ENCODE results near the gene SNORC.

DNA sequence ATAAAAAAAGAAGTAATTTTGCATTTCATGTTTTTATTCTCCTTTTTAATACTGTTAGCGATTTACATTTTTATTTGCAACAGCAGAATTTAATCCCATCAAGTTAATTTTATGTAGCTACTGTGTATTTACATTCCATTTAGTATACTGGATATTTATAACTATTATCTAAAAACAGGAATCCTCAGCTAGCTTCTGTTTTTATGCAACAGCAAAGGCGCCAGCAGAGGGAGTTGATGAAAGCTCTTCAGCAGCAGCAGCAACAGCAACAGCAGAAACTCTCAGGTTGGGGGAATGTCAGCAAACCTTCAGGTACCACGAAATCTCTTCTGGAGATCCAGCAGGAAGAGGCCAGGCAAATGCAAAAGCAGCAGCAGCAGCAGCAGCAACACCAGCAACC is 26.2 kb upstream of the SNORC start:
- no peak for TF ChIP-seq POLR2A (IDR thresholded peaks at IDR 0.05; ENCODE audit: low read depth, low read length)
- TF ChIP-seq, protein P1, sequence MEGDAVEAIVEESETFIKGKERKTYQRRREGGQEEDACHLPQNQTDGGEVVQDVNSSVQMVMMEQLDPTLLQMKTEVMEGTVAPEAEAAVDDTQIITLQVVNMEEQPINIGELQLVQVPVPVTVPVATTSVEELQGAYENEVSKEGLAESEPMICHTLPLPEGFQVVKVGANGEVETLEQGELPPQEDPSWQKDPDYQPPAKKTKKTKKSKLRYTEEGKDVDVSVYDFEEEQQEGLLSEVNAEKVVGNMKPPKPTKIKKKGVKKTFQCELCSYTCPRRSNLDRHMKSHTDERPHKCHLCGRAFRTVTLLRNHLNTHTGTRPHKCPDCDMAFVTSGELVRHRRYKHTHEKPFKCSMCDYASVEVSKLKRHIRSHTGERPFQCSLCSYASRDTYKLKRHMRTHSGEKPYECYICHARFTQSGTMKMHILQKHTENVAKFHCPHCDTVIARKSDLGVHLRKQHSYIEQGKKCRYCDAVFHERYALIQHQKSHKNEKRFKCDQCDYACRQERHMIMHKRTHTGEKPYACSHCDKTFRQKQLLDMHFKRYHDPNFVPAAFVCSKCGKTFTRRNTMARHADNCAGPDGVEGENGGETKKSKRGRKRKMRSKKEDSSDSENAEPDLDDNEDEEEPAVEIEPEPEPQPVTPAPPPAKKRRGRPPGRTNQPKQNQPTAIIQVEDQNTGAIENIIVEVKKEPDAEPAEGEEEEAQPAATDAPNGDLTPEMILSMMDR (conservative IDR thresholded peaks at IDR 0.05; ENCODE audit: low read depth, low read length) = no peak
- TF ChIP-seq, protein P2, sequence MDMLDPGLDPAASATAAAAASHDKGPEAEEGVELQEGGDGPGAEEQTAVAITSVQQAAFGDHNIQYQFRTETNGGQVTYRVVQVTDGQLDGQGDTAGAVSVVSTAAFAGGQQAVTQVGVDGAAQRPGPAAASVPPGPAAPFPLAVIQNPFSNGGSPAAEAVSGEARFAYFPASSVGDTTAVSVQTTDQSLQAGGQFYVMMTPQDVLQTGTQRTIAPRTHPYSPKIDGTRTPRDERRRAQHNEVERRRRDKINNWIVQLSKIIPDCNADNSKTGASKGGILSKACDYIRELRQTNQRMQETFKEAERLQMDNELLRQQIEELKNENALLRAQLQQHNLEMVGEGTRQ (IDR thresholded peaks at IDR 0.05; ENCODE audit: low read depth, low read length) = no peak
- TF ChIP-seq MAFK (IDR thresholded peaks at IDR 0.05; ENCODE audit: low read depth, low read length) = no peak
- TF ChIP-seq CHD1 (IDR thresholded peaks at IDR 0.05; ENCODE audit: low read depth, low read length) = no peak
- no peak for TF ChIP-seq RAD21 (IDR thresholded peaks at IDR 0.05; ENCODE audit: low read length)
- TF ChIP-seq RCOR1 (IDR thresholded peaks at IDR 0.05; ENCODE audit: insufficient replicate concordance, low read length) = no peak
- TF ChIP-seq MAZ (IDR thresholded peaks at IDR 0.05; ENCODE audit: borderline replicate concordance, low read depth, low read length) = no peak
- no peak for TF ChIP-seq RFX5 (IDR thresholded peaks at IDR 0.05; ENCODE audit: low read depth, low read length)
